Astrocyte (in vitro differentiated cells and primary cell): Measurements from ENCODE around the gene ARL15. TPM values are rescaled to one million over a fixed set of nuclear protein-coding genes. Genes with fewer than 3 reads are reported as not detected.

Experiments
- DNase-seq: peaks from one replicate; pipeline ENCODE4 v3.0.0-alpha.2; 2010; ENCODE audit warnings: low read depth
- FAIRE-seq: peaks from 2 replicates; lab custom pipeline; 2011; peaks lifted over from hg19 to GRCh38; lab: Jason Lieb, UNC
- H2AFZ ChIP-seq: 2 replicates; pipeline ENCODE4 v1.6.0; 2012; ENCODE audit warnings: low read depth, low read length, inconsistent platforms
- H3K27ac ChIP-seq: 2 replicates; pipeline ENCODE4 v1.5.1; 2011; ENCODE audit warnings: low read depth, low read length, inconsistent platforms
- H3K27me3 ChIP-seq: 2 replicates; pipeline ENCODE4 v1.6.0; 2011; ENCODE audit warnings: low read length, inconsistent platforms; ENCODE audit not compliant: insufficient read depth
- H3K36me3 ChIP-seq: 2 replicates; pipeline ENCODE4 v1.5.1; 2011; ENCODE audit warnings: low read length, inconsistent platforms; ENCODE audit not compliant: insufficient read depth
- H3K4me1 ChIP-seq: 2 replicates; pipeline ENCODE4 v1.5.1; 2011; ENCODE audit warnings: low read length, inconsistent platforms; ENCODE audit not compliant: insufficient read depth
- H3K4me2 ChIP-seq: 2 replicates; pipeline ENCODE4 v1.6.0; 2012; ENCODE audit warnings: low read length, inconsistent platforms
- H3K4me3 ChIP-seq: 2 replicates; pipeline ENCODE4 v1.5.1; 2011; ENCODE audit warnings: low read depth, mild to moderate bottlenecking, low read length, inconsistent platforms; ENCODE audit not compliant: insufficient read depth
- H3K79me2 ChIP-seq: 2 replicates; pipeline ENCODE4 v1.6.0; 2012; ENCODE audit warnings: mild to moderate bottlenecking, low read length, inconsistent platforms; ENCODE audit not compliant: insufficient read depth
- H3K9ac ChIP-seq: 2 replicates; pipeline ENCODE4 v1.6.0; 2012; ENCODE audit warnings: mild to moderate bottlenecking, low read length, inconsistent platforms
- H3K9me3 ChIP-seq: 2 replicates; pipeline ENCODE4 v1.5.1; 2012; ENCODE audit warnings: low read depth, mild to moderate bottlenecking, low read length, inconsistent platforms; ENCODE audit not compliant: insufficient read depth
- H4K20me1 ChIP-seq: 2 replicates; pipeline ENCODE4 v1.6.0; 2012; ENCODE audit warnings: low read length, inconsistent platforms; ENCODE audit not compliant: insufficient read depth
- H3K27ac Mint-ChIP-seq: one replicate; pipeline ENCODE4 v1.8.0; 2021; ENCODE audit warnings: mild to moderate bottlenecking, mixed read lengths; ENCODE audit not compliant: unreplicated experiment
- H3K27me3 Mint-ChIP-seq: one replicate; pipeline ENCODE4 v1.8.0; 2021; ENCODE audit warnings: low read depth, mixed read lengths; ENCODE audit not compliant: unreplicated experiment
- H3K36me3 Mint-ChIP-seq: one replicate; pipeline ENCODE4 v1.8.0; 2021; ENCODE audit warnings: low read depth, mixed read lengths; ENCODE audit not compliant: unreplicated experiment
- H3K4me1 Mint-ChIP-seq: one replicate; pipeline ENCODE4 v1.8.0; 2021; ENCODE audit warnings: low read depth, mixed read lengths; ENCODE audit not compliant: unreplicated experiment
- H3K4me3 Mint-ChIP-seq: one replicate; pipeline ENCODE4 v1.8.0; 2021; ENCODE audit warnings: mild to moderate bottlenecking, moderate library complexity, mixed read lengths; ENCODE audit not compliant: unreplicated experiment
- H3K9me3 Mint-ChIP-seq: one replicate; pipeline ENCODE4 v1.8.0; 2021; ENCODE audit warnings: mild to moderate bottlenecking, mixed read lengths; ENCODE audit not compliant: unreplicated experiment
- EZH2 ChIP-seq: IDR thresholded peaks from 2 replicates; pipeline ENCODE4 v1.6.1; 2012; ENCODE audit warnings: mild to moderate bottlenecking, low read length, inconsistent platforms; ENCODE audit not compliant: insufficient read depth
- total RNA-seq: library from RNA; stranded (reverse); gene quantifications from 2 replicates; pipeline ENCODE4 v1.2.1, GENCODE V29; 2021
- TF ChIP-seq, protein P1 (sequence below): IDR thresholded peaks from 2 replicates; pipeline ENCODE4 v1.5.1; 2011; ENCODE audit warnings: low read depth, mild to moderate bottlenecking, inconsistent platforms, low read length, moderate library complexity; ENCODE audit not compliant: insufficient read depth

The ARL15 gene
- total RNA-seq, 1 donor from 2014 or later = 29.1 TPM

DNA sequence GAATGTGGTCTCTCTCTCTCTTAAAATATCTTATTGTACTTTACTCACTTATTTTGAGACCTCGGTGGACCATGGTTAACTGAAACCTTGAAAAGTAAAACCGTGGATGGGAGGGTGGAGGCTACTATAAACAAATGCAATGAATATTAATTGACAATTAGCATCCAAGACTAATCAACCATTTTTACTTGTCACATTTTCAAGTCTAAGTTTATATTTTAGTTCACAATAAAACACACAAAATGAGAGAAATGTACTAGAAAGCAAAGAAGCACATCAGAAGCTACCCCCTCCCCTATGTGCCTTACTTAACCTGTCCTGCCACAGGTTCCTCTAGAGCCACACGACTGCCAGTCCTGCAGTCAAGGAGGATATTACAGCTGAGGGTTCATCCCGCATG lies 4.6 kb downstream of the ARL15 start:
- Mint-ChIP-seq H3K27me3 (no peaks in the 10 kb centered on the region), H3K4me3 (no peak overlapping the region), H3K27ac (no peak overlapping the region), H3K9me3 (no peaks in the 10 kb centered on the region), H3K36me3 (peaks cover 2% of the 10 kb centered on the region), H3K4me1 (peaks cover 21% of the 10 kb centered on the region)
- Histone ChIP-seq H3K9ac (no peak overlapping the region), H3K4me2 (no peak overlapping the region), H4K20me1 (peaks cover 65% of the 10 kb centered on the region), H3K9me3 (no peaks in the 10 kb centered on the region), H3K4me1 (peaks cover 3% of the 10 kb centered on the region), H3K4me3 (no peak overlapping the region), H3K27ac (no peak overlapping the region), H3K79me2 (peaks cover 24% of the 10 kb centered on the region), H3K36me3 (no peaks in the 10 kb centered on the region), H3K27me3 (no peaks in the 10 kb centered on the region), H2AFZ (no peak overlapping the region)
- TF ChIP-seq, protein P1, sequence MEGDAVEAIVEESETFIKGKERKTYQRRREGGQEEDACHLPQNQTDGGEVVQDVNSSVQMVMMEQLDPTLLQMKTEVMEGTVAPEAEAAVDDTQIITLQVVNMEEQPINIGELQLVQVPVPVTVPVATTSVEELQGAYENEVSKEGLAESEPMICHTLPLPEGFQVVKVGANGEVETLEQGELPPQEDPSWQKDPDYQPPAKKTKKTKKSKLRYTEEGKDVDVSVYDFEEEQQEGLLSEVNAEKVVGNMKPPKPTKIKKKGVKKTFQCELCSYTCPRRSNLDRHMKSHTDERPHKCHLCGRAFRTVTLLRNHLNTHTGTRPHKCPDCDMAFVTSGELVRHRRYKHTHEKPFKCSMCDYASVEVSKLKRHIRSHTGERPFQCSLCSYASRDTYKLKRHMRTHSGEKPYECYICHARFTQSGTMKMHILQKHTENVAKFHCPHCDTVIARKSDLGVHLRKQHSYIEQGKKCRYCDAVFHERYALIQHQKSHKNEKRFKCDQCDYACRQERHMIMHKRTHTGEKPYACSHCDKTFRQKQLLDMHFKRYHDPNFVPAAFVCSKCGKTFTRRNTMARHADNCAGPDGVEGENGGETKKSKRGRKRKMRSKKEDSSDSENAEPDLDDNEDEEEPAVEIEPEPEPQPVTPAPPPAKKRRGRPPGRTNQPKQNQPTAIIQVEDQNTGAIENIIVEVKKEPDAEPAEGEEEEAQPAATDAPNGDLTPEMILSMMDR = no peak
- TF ChIP-seq EZH2 = no peak
- FAIRE-seq (no peak), DNase-seq (no peak)

GRCh38 chr5:54304040-54304439 lies 6.3 kb downstream of the ARL15 start:
- no peak overlapping the region for H3K9ac ChIP-seq
- H3K4me1 ChIP-seq = peaks cover 3% of the 10 kb centered on the region
- H3K27ac ChIP-seq = no peak overlapping the region
- H4K20me1 ChIP-seq = peaks cover 70% of the 10 kb centered on the region
- no peak for TF ChIP-seq EZH2
- TF ChIP-seq, protein P1 = no peak
- peaks cover 22% of the 10 kb centered on the region for H3K4me1 Mint-ChIP-seq
- H2AFZ ChIP-seq = no peak overlapping the region
- H3K36me3 ChIP-seq = no peaks in the 10 kb centered on the region
- no peak for FAIRE-seq
- no peak overlapping the region for H3K27ac Mint-ChIP-seq
- peaks cover 2% of the 10 kb centered on the region for H3K36me3 Mint-ChIP-seq
- no peak for DNase-seq
- H3K27me3 ChIP-seq = no peaks in the 10 kb centered on the region
- H3K9me3 Mint-ChIP-seq = no peaks in the 10 kb centered on the region
- H3K79me2 ChIP-seq = peaks cover 17% of the 10 kb centered on the region
- H3K4me3 Mint-ChIP-seq = no peak overlapping the region
- H3K27me3 Mint-ChIP-seq = no peaks in the 10 kb centered on the region
- no peak overlapping the region for H3K4me3 ChIP-seq
- no peaks in the 10 kb centered on the region for H3K9me3 ChIP-seq
- H3K4me2 ChIP-seq = no peak overlapping the region

DNA sequence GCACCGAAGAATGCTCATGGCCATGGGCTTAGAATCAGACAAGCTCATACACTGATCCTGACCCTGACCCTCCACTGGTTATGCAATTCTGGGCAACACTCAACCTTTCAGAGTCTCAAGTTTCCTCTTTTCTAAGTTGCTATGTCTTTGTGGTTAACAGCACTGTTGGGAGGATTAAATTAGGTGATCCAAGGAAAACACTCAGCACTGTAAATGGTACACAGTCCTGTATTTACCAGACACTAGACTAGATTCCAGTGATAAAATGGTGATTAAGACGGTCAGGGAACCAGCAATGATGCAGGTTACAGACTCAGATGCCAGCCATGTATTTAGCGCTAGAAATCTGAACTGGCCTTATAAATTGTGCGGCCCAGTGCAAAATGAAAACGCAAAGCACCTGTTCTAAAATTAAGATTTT lies 8.1 kb downstream of the ARL15 start:
- Histone ChIP-seq H3K4me1 (peaks cover 3% of the 10 kb centered on the region), H3K27me3 (no peaks in the 10 kb centered on the region), H4K20me1 (peaks cover 65% of the 10 kb centered on the region), H3K36me3 (no peaks in the 10 kb centered on the region), H3K9me3 (no peaks in the 10 kb centered on the region), H3K4me2 (no peak overlapping the region), H3K9ac (no peak overlapping the region), H2AFZ (no peak overlapping the region), H3K79me2 (peaks cover 15% of the 10 kb centered on the region), H3K4me3 (no peak overlapping the region), H3K27ac (no peak overlapping the region)
- DNase-seq (peak; percentile 68), FAIRE-seq (no peak)
- Mint-ChIP-seq H3K4me1 (peaks cover 18% of the 10 kb centered on the region), H3K4me3 (peak overlapping the region; percentile 41), H3K9me3 (no peaks in the 10 kb centered on the region), H3K27me3 (no peaks in the 10 kb centered on the region), H3K27ac (peak overlapping the region; percentile 2), H3K36me3 (peaks cover 2% of the 10 kb centered on the region)
- TF ChIP-seq, protein P1 = no peak
- TF ChIP-seq EZH2 = no peak
